T-helper 2 cell treated with Interferon-gamma antibody and Interleukin-4, amounts not matched to agents 100 ng/mL and 5 ng/mL, for 36 hours (primary cell): ENCODE measurements around the gene AMOTL1. TPM values are rescaled to one million over a fixed set of nuclear protein-coding genes. Genes with fewer than 3 reads are reported as not detected.
"Not testable (repeated sequence)": the region's sequence is repeated elsewhere in the genome, so short reads cannot be mapped to it uniquely, and the experiment has no call there.

Source experiments
- intact Hi-C: fragments of 100-400 bp; cut with micrococcal nuclease; formaldehyde crosslinking; loops from one replicate; pipeline ENCODE4 v1.15.1; 2023
- total RNA-seq: library from RNA; stranded (reverse); gene quantifications from 2 replicates; pipeline ENCODE4 v1.2.3, GENCODE V29; 2022

Gene AMOTL1
- total RNA-seq, 1 donor from 2014 or later, result 4.4 TPM

- intact Hi-C loops, result no loop called here
Observed at GRCh38 chr11:94844031-94844430, 75.9 kb downstream of the AMOTL1 start.

- intact Hi-C loops, result no loop called here
Observed at GRCh38 chr11:94845622-94846021, 77.5 kb downstream of the AMOTL1 start.

DNA sequence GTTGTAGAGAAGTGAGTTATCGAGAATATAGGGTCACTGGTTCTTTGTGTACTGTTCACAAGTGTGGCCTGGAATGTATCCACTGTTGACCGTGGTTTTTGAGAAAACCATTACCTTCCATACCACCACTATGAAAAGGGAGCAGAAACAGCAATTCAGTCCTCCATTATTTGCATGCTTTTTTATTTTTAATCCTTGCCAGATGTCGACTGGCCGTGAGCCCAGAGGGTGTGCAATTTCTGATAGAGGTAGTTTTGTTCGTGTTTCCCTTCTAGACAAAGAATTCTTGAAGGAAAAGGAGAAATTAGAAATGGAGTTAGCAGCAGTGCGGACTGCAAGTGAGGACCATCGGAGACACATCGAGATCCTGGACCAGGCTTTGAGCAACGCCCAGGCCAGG, 81.7 kb downstream of the AMOTL1 start:
- intact Hi-C loops, result no loop called here

DNA sequence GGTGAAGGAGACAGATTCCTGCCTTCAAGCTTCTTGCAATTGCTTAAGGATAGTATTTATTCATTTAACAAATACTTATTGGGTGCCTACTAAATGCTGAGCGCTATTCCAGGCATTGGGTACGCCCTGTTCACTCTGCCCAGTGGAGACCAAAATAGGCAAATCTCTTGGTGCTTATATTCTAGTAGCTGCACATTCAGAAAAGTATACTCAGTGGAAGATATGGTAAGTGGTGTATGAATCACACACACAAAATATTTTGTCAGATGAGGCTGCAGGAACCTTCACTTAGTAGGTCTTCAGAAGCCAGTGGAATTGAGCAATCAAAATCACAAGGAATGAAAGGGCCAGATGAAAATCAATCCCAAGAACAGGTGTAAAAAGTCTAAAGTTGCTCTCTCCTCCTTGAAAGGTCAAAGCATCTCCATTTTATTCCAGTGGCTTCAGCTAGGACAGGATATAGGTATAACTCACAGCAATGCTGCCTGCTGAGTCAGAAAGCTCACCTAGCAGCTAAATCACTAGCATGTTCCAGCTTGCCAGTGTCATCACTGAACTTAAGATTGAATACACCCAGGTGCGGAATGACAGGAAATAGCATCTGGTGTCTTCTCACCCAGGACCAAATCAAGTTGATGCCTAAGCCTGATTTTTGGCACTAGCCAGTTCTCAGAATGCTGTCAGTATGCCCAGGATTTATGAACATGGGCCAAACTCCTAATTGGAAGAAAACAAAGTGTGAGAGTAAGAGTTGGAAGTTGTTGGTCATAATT, 83.9 kb downstream of the AMOTL1 start:
- intact Hi-C loops, result no loop called here

- intact Hi-C loops, result not testable (repeated sequence)
Observed at GRCh38 chr11:94853288-94853687, 85.1 kb downstream of the AMOTL1 start.

GRCh38 chr11:94853836-94854235, 85.7 kb downstream of the AMOTL1 start:
- intact Hi-C loops, result no loop called here

DNA sequence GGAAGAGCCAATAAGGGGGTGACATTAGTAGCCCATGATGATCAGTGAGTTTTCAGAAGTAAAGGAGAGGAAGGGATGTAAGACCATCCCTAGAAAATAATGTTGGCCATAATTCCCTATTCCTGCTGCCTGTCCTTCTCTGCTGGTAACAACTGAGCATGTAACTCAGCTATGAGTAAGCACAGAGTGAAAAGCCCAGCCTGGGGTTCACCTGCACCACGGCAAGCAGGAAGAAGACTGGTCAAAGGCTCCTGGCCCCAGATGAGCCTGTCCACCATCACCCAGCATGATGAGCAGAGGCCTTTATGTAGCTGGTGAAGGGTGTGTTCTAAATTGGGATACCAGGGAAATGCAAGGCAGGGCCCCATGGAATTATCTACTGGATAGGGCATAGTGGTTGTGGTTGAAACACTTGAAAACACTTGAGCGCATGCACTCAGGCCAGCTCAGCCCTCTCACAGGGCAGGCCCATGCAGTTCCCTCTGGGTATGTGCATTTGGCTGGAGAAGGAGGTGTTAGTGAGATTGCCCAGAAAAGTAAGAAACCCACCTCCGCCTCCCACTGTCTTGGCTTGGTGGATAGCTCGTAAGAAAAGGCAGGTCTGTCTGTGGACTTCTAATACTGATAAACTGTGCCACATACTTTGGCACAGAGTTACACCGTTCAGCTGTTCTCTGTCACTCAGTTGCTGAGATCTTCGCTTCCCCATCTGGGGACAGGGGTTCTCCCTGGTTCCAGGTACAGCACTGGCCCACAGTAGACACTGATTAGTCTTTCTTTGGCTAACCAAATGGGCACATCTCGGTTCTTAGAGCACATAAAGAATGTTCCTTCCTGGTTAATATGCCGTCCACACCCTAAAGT, 86.8 kb downstream of the AMOTL1 start:
- intact Hi-C loops, result no loop called here

DNA sequence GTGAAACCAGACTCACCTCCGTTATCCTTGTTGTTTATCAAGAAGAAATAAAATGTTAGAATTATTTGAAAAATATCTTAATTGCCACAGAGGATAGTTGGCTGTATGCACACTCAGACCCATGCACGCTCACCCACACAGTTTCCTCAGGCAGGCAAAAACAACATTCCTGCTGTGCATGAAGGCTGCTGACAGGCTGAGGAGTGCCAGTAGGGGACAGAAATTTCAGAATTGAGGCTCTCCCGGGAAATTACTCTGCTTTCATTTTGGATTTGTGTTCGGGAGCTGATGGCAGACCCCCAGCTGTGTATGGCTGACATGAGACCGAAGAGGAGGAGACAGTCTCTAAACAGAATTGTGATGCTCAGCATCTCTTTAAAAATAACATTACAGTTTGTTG, 87.5 kb downstream of the AMOTL1 start:
- intact Hi-C loops, result no loop called here

- intact Hi-C loops, result no loop called here
Observed at GRCh38 chr11:94856443-94856842, 88.3 kb downstream of the AMOTL1 start.

DNA sequence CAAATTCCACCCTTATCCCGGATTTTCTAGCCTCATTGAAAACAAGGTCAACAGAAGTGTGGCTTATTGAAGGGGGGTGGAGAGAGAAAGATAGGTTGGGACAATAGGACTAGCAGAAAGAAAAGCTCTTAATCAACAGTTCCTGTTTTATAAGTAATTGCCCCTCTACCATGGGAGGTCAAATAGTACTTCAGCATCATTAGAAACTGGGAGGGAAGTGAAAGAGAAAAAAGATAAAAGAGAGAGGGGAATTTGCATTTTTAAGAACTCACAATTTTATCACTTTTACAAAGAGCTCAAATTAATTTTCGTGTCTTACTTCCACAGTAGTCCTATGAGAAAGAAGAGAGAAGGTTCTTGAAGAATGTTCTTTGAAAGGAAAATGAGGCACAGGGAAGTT, 89.2 kb downstream of the AMOTL1 start:
- intact Hi-C loops, result no loop called here

DNA sequence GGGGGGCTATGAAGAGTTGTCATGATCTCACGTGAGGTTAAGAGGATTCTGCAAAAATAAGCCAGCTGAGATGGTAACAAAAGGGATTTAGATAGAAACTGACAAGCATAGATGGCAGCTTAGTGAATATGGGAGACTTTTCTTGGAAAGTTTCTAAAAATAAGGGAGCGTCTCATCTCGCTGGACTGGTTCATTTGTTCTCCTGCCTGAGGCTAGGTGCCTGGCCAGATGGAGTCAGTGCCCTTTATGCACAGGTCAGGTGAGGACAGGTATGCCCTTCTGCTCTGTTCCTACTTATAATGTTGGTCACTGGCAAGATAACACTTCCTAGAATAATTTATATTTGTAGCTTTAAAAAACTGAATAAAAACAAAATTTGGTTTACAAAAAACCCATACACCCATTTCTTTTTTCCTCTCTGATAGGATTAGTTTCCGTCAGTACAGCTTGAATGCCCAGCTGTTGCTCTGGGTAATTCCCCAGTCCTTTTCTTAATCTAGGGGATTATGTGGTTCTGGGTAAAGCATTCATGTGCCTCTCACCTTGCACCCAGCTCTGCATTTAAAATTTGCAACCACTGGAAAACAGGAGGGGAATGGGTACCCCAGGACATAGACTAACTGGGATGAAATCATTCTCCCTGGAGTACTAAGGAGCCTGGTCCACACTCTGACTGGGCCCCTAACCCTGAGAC, 90.0 kb downstream of the AMOTL1 start:
- intact Hi-C loops, result no loop called here

DNA sequence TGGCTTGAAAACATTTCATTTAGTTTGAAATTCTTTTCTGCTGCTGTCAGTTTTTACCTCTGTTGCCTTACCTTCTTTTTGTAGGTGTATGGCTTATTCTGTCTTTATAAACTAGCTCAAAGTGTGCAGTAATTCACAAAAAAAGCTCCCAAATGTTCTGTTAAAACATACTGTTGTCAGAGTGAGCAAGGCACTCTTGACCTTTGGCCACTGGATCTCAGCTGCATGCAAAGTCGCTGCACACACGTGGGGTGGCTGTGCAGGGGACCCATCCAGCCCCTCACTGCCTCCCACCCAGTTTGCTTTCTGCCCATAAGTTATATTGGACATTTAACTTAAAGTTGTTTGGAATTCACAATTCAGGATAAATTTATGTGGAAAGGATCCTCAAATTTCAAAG, 92.2 kb downstream of the AMOTL1 start:
- intact Hi-C loops, result no loop called here

GRCh38 chr11:94861306-94861845, 93.2 kb downstream of the AMOTL1 start:
- intact Hi-C loops, result no loop called here

DNA sequence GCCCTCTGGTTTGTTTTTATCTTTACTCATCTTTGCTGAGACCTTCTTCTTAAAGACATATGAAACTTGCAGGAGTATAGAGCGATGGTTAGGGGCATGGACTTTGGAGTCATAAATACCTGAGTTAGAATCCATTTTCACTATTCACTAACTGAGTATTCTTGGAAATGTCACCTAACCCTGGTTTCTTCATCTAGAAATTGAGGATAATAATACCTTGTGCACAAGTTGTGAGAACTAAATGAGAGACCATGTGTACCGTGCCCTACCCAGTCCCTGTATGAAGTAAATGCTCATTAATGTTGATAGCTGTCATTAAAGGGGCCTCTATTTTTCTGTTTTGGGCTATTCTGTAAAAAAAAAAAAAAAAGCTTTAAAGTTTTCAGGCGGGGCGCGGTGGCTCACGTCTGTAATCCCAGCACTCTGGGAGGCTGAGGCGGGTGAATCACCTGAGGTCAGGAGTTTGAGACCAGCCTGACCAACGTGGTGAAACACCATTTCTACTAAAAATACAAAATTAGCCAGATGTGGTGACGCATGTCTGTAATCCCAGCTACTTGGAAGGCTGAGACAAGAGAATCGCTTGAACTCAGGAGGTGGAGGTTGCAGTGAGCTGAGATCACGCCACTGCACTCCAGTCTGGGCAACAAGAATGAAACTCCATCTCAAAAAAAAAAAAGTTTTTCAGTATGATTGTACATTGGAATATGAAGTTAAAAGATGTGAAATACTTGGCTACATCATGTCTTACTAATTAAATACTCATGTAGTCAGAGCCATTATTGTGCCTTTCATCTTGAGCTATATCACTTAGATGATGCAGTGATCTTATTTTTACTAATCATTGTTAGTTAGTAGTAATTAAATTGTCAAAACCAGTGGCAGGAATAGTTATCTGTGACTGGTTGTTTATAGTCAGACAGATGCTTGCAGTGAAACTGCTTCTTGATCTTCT, 95.0 kb downstream of the AMOTL1 start:
- intact Hi-C loops, result no loop called here

GRCh38 chr11:94864506-94865045, 96.4 kb downstream of the AMOTL1 start:
- intact Hi-C loops, result no loop called here

DNA sequence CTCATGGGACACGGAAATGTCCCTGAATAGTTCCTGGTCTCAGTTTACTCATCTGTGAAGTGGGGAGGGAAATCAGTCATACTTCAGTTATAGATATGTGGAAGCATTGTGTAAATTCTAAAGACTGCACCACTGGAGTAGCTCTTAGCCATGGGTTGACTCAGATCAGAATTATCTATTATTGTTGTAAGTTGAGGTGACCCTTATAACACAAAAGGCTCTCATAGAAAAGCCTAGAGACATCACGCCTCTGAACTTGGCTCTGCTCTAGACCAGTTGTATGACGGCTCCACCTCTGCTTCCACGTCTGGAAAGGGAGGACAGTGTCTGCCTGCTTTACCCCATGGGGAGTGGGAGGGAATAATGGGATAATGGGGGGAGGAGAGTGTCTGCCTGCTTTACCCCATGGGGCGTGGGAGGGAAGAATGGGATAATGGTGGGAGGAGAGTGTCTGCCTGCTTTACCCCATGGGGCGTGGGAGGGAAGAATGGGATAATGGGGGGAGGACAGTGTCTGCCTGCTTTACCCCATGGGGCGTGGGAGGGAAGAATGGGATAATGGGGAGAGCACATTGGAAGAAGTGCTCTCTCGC, 98.2 kb downstream of the AMOTL1 start:
- intact Hi-C loops, result no loop called here

DNA sequence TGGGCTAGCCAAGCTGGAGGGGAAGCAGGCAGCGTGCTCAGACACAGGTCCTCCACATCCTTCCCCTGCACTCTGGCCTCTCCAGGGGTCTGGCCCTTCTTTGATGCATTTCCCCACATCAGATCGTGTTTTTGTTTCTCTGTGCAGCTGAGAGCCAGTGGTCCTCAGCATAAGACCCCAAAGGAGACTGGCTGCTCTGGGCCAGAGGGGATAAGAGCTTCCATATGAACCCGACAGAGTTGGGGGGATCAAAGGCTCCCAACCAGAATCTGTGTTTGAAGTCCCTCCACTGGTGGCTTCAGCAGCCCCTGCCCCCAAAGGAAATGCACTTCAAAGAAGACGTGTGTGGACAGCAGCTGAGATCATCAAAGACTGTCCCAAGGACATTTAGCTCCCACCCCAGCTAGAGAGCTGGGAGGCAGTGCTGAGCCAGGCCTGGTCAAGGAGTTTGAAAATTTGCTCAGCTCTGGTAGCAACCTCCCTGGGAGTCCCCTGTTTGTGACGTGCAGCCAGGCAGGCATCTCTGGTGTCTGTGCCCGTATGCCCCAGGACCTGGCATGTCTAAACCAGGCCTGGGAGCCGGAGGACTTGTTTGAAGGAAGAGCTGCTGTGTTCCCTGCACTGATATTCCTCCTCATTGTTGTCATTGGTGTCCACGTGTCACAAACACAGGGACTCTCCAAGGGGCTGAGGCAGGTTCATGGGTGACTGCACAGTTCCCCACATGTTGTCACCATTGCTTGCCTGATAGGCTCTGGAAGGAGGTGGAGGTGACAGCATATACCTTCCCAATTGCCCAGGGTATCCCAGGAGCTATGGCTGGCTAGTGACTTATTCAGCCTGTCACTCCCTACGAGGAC, 99.0 kb downstream of the AMOTL1 start:
- intact Hi-C loops, result no loop called here

- intact Hi-C loops, result no loop called here
Observed at GRCh38 chr11:94868468-94868867, 100.3 kb downstream of the AMOTL1 start.

- intact Hi-C loops, result no loop called here
Observed at GRCh38 chr11:94869186-94869585, 101.0 kb downstream of the AMOTL1 start.
